HCT116 (cell line): ENCODE measurements around the gene CHERP. TPM values are rescaled to one million over a fixed set of nuclear protein-coding genes. Genes with fewer than 3 reads are reported as not detected.

ENCODE experiments used
- ATAC-seq: fragments of 200-7000 bp; cut with Tn5 transposase; 2 replicates; pipeline ENCODE4 v1.9.1; 2020; ENCODE audit warnings: mild to moderate bottlenecking, moderate library complexity
- BruUV-seq: library from RNA; stranded (reverse); fragments of 400-500 nt; replicated peaks from 2 replicates; lab custom pipeline; 2021; lab: Mats Ljungman, UMichigan
- CTCF ChIA-PET: fragments of 300-600 bp; sonication (Branson Sonifier 250); formaldehyde crosslinking; loops from one replicate; lab custom pipeline; 2021; ENCODE audit warnings: antibody characterized with exemption; lab: Charles Lee
- POLR2A ChIA-PET: fragments of 300-600, 350-600 bp; sonication (Branson Sonifier 250); formaldehyde crosslinking; loops from one replicate; lab custom pipeline; 2021; ENCODE audit warnings: antibody characterized with exemption; lab: Charles Lee
- RAD21 ChIA-PET, 2 experiments: fragments of 300-600 bp; sonication (Branson Sonifier 250); formaldehyde crosslinking; loops; one replicate each; lab custom pipeline; 2023; ENCODE audit warnings: low total read pairs in 2 of 2; ENCODE audit not compliant: uncharacterized antibody in 2 of 2, unreplicated experiment in 2 of 2, low non-redundant PET in 1 of 2; lab: Charles Lee
- DNase-seq: peaks from one replicate; pipeline ENCODE4 v3.0.0-alpha.2; 2010; ENCODE audit warnings: low read depth, low spot score
- H2AFZ ChIP-seq: fragments of 200-600 bp; shearing (Covaris generic), sonication (generic); 2 replicates; pipeline ENCODE4 v1.6.1; 2017; ENCODE audit warnings: low read depth, mixed run types, mixed read lengths, antibody characterized with exemption, low read length; ENCODE audit not compliant: poor library complexity, severe bottlenecking
- H3K27ac ChIP-seq: 2 replicates; pipeline ENCODE4 v1.5.1; 2012; ENCODE audit warnings: low read depth, low read length
- H3K27me3 ChIP-seq: fragments of 200-600 bp; sonication (generic); 2 replicates; pipeline ENCODE4 v1.6.1; 2016; ENCODE audit warnings: mixed run types, low read length, mixed read lengths; ENCODE audit not compliant: insufficient read depth
- H3K36me3 ChIP-seq, 2 experiments: fragments of 200-500 bp in 1 of 2; fragments of 200-600 bp in 1 of 2; sonication (Bioruptor generic) in 1 of 2; sonication (generic) in 1 of 2; 2 replicates each; pipeline versions ENCODE4 v1.5.1 to v1.6.1; 2014 to 2016; ENCODE audit warnings: low read length in 2 of 2, inconsistent platforms in 1 of 2, mixed read lengths in 1 of 2, mixed run types in 1 of 2; ENCODE audit not compliant: insufficient read depth in 2 of 2, control insufficient read depth in 1 of 2
- H3K4me1 ChIP-seq, 2 experiments: fragments of 200-600 bp in 1 of 2; sonication (generic) in 1 of 2; 2 replicates each; pipeline versions ENCODE4 v1.5.1 to v1.6.1; 2012 to 2017; ENCODE audit warnings: low read length in 2 of 2, inconsistent platforms in 1 of 2, mild to moderate bottlenecking in 1 of 2, mixed read lengths in 1 of 2, mixed run types in 1 of 2, moderate library complexity in 1 of 2; ENCODE audit not compliant: insufficient read depth in 2 of 2, control insufficient read depth in 1 of 2
- H3K4me2 ChIP-seq: fragments of 200-600 bp; sonication (generic); 2 replicates; pipeline ENCODE4 v1.6.1; 2017; ENCODE audit warnings: mixed run types, low read length, mixed read lengths
- H3K4me3 ChIP-seq, 2 experiments: fragments of 200-600 bp in 1 of 2; sonication (generic) in 1 of 2; replicated peaks in 1 of 2; 2 replicates each; pipeline ENCODE4 v1.5.1; 2011 to 2016; ENCODE audit warnings: low read length in 2 of 2, control low read depth in 1 of 2, low read depth in 1 of 2, mild to moderate bottlenecking in 1 of 2, mixed read lengths in 1 of 2, mixed run types in 1 of 2
- H3K79me2 ChIP-seq: fragments of 200-600 bp; sonication (generic); 2 replicates; pipeline ENCODE4 v1.6.1; 2017; ENCODE audit warnings: mild to moderate bottlenecking, mixed run types, low read length, moderate library complexity, mixed read lengths; ENCODE audit not compliant: insufficient read depth
- H3K9ac ChIP-seq: fragments of 200-600 bp; sonication (generic); 2 replicates; pipeline ENCODE4 v1.6.1; 2016; ENCODE audit warnings: low read length, mixed read lengths
- H3K9me2 ChIP-seq: fragments of 200-600 bp; sonication (generic), shearing (Covaris generic); 2 replicates; pipeline ENCODE4 v1.6.1; 2017; ENCODE audit warnings: mixed run types, mild to moderate bottlenecking, moderate library complexity; ENCODE audit not compliant: insufficient read depth
- H3K9me3 ChIP-seq, 2 experiments: fragments of 200-500 bp in 1 of 2; fragments of 200-600 bp in 1 of 2; sonication (Bioruptor generic) in 1 of 2; sonication (generic) in 1 of 2; 2 replicates each; pipeline ENCODE4 v1.6.1; 2014 to 2017; ENCODE audit warnings: low read length in 2 of 2, mixed read lengths in 2 of 2, inconsistent platforms in 1 of 2, low read depth in 1 of 2, mild to moderate bottlenecking in 1 of 2, mixed run types in 1 of 2, moderate library complexity in 1 of 2; ENCODE audit not compliant: control insufficient read depth in 1 of 2, insufficient read depth in 1 of 2
- H4K20me1 ChIP-seq: fragments of 200-600 bp; sonication (generic), shearing (Covaris generic); 2 replicates; pipeline ENCODE4 v1.6.1; 2017; ENCODE audit warnings: mixed run types, mild to moderate bottlenecking, moderate library complexity; ENCODE audit not compliant: insufficient read depth
- CBX3 ChIP-seq: IDR thresholded peaks from 2 replicates; pipeline ENCODE4 v1.6.1; 2012; ENCODE audit warnings: low read depth
- CEBPB ChIP-seq: IDR thresholded peaks from 2 replicates; pipeline ENCODE4 v1.6.1; 2012; ENCODE audit warnings: low read depth
- EGR1 ChIP-seq: IDR thresholded peaks from 2 replicates; pipeline ENCODE4 v1.6.1; 2012; ENCODE audit warnings: low read depth
- ELF1 ChIP-seq: IDR thresholded peaks from 2 replicates; pipeline ENCODE4 v1.6.1; 2012; ENCODE audit warnings: low read depth, borderline replicate concordance
- EZH2phosphoT487 ChIP-seq: fragments of 200-600 bp; IDR thresholded peaks from 2 replicates; pipeline ENCODE4 v1.6.1; 2018; ENCODE audit warnings: antibody characterized with exemption, borderline replicate concordance
- FOSL1 ChIP-seq: IDR thresholded peaks from 2 replicates; pipeline ENCODE4 v1.6.1; 2012; ENCODE audit warnings: low read depth
- JUND ChIP-seq: IDR thresholded peaks from 2 replicates; pipeline ENCODE4 v1.6.1; 2012
- POLR2A ChIP-seq: IDR thresholded peaks from 2 replicates; pipeline ENCODE4 v1.7.0; 2011; ENCODE audit warnings: borderline replicate concordance; ENCODE audit not compliant: insufficient read depth, insufficient read length; ENCODE audit errors: extremely low read depth
- POLR2AphosphoS5 ChIP-seq: IDR thresholded peaks from 2 replicates; pipeline ENCODE4 v1.6.1; 2011; ENCODE audit warnings: mild to moderate bottlenecking, low read depth, low read length, moderate library complexity
- RAD21 ChIP-seq: IDR thresholded peaks from 2 replicates; pipeline ENCODE4 v1.6.1; 2012; ENCODE audit warnings: low read depth, mild to moderate bottlenecking
- REST ChIP-seq: IDR thresholded peaks from 2 replicates; pipeline ENCODE4 v1.6.1; 2012; ENCODE audit warnings: low read depth
- SIN3A ChIP-seq: IDR thresholded peaks from 2 replicates; pipeline ENCODE4 v1.6.1; 2012; ENCODE audit warnings: low read depth
- SP1 ChIP-seq: IDR thresholded peaks from 2 replicates; pipeline ENCODE4 v1.6.1; 2012; ENCODE audit warnings: low read depth
- SRF ChIP-seq: IDR thresholded peaks from 2 replicates; pipeline ENCODE4 v1.6.1; 2012; ENCODE audit warnings: low read depth
- TCF7L2 ChIP-seq: IDR thresholded peaks from 2 replicates; pipeline ENCODE4 v1.7.0; 2011; ENCODE audit warnings: borderline replicate concordance, inconsistent platforms; ENCODE audit not compliant: insufficient read depth, insufficient read length; ENCODE audit errors: extremely low read depth
- ZFX ChIP-seq: fragments of 450-650 bp; IDR thresholded peaks from 2 replicates; pipeline ENCODE4 v1.6.1; 2017
- intact Hi-C: fragments of 100-400 bp; cut with micrococcal nuclease; formaldehyde crosslinking; loops from 2 replicates; pipeline ENCODE4 v1.10.0; 2022
- total RNA-seq: library from RNA; stranded (reverse); gene quantifications from one replicate; pipeline ENCODE4 v1.2.1, GENCODE V29; 2021; ENCODE audit not compliant: unreplicated experiment
- TF ChIP-seq, protein P1 (sequence below): IDR thresholded peaks from 2 replicates; pipeline ENCODE4 v1.6.1; 2012
- TF ChIP-seq, protein P2 (sequence below): IDR thresholded peaks from 2 replicates; pipeline ENCODE4 v1.6.1; 2012
- TF ChIP-seq, protein P3 (sequence below), 3 experiments: fragments of 200-600 bp in 1 of 3; sonication (generic) in 1 of 3; IDR thresholded peaks in 2 of 3; conservative IDR thresholded peaks in 1 of 3; 2 replicates each; pipeline ENCODE4 v1.5.1; 2012 to 2017; ENCODE audit warnings: low read depth in 2 of 3, low read length in 2 of 3, antibody characterized with exemption in 1 of 3, borderline replicate concordance in 1 of 3, control low read depth in 1 of 3, mild to moderate bottlenecking in 1 of 3, mixed read lengths in 1 of 3, mixed run types in 1 of 3, moderate library complexity in 1 of 3; ENCODE audit not compliant: insufficient read depth in 1 of 3

Gene CHERP
- total RNA-seq, 1 experiment from 2014 or later: 65.8 TPM

- CTCF ChIA-PET: no interaction called here
- Histone ChIP-seq H3K9me3 (no peaks in the 10 kb centered on the region), H3K4me1 (peaks cover 0 to under 1% of the 10 kb centered on the region in 2 experiments; a peak in 2 of 4 replicates), H3K27me3 (no peaks in the 10 kb centered on the region), H3K9ac (no peak overlapping the region), H4K20me1 (no peaks in the 10 kb centered on the region), H2AFZ (no peak overlapping the region), H3K79me2 (peaks cover 11% of the 10 kb centered on the region), H3K27ac (no peak overlapping the region), H3K4me2 (no peak overlapping the region), H3K4me3 (no peak overlapping the region), H3K9me2 (no peaks in the 10 kb centered on the region), H3K36me3 (peaks cover 12 to 19% of the 10 kb centered on the region in 2 experiments; a peak in 3 of 4 replicates)
- no TSS peak for BruUV-seq
- intact Hi-C loops: no loop called here
- ATAC-seq (peak; percentile 32; the same call in 1 of the 2 replicates), DNase-seq (no peak)
- POLR2A ChIA-PET: no interaction called here
- TF ChIP-seq CBX3 (no peak), POLR2AphosphoS5 (no peak), ZFX (no peak), SRF (no peak), EZH2phosphoT487 (no peak), JUND (no peak), ELF1 (no peak), FOSL1 (no peak), SP1 (no peak), POLR2A (no peak), CEBPB (no peak), REST (no peak), EGR1 (no peak), TCF7L2 (no peak), SIN3A (no peak), RAD21 (no peak)
- TF ChIP-seq, protein P1, sequence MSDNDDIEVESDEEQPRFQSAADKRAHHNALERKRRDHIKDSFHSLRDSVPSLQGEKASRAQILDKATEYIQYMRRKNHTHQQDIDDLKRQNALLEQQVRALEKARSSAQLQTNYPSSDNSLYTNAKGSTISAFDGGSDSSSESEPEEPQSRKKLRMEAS: no peak
- TF ChIP-seq, protein P2, sequence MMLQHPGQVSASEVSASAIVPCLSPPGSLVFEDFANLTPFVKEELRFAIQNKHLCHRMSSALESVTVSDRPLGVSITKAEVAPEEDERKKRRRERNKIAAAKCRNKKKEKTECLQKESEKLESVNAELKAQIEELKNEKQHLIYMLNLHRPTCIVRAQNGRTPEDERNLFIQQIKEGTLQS: no peak
- TF ChIP-seq, protein P3, sequence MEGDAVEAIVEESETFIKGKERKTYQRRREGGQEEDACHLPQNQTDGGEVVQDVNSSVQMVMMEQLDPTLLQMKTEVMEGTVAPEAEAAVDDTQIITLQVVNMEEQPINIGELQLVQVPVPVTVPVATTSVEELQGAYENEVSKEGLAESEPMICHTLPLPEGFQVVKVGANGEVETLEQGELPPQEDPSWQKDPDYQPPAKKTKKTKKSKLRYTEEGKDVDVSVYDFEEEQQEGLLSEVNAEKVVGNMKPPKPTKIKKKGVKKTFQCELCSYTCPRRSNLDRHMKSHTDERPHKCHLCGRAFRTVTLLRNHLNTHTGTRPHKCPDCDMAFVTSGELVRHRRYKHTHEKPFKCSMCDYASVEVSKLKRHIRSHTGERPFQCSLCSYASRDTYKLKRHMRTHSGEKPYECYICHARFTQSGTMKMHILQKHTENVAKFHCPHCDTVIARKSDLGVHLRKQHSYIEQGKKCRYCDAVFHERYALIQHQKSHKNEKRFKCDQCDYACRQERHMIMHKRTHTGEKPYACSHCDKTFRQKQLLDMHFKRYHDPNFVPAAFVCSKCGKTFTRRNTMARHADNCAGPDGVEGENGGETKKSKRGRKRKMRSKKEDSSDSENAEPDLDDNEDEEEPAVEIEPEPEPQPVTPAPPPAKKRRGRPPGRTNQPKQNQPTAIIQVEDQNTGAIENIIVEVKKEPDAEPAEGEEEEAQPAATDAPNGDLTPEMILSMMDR (IDR thresholded peaks at IDR 0.05 in 2 of 3, conservative IDR thresholded peaks at IDR 0.05 in 1 of 3; ENCODE audit: borderline replicate concordance in 1 of 3, insufficient read depth in 1 of 3, low read depth in 2 of 3, low read length in 2 of 3): no peak
- RAD21 ChIA-PET: no interaction called here
Observed at GRCh38 chr19:16548956-16549355, 6.7 kb upstream of the CHERP start.
